Right renal pelvis (tissue), 4 donors: ENCODE data around the gene FKBP6. TPM values are rescaled to one million over a fixed set of nuclear protein-coding genes. Genes with fewer than 3 reads are reported as not detected.
"Not testable (repeated sequence)": the region's sequence is repeated elsewhere in the genome, so short reads cannot be mapped to it uniquely, and the experiment has no call there.

Source experiments
- DNase-seq, 4 donors: peaks; one replicate each; pipeline ENCODE4 v3.0.0-alpha.2; 2013; ENCODE audit warnings: low read depth in 4 of 4, low spot score in 3 of 4, missing footprints in 1 of 4
- polyA plus RNA-seq, 4 donors: library from polyadenylated mRNA; unstranded; fragments of 120-200 nt; gene quantifications; one replicate each; pipeline ENCODE4 v1.2.1, GENCODE V29; 2013; ENCODE audit not compliant: insufficient read length in 4 of 4

The FKBP6 gene
- polyA plus RNA-seq, 4 donors, result 0.13 to 0.42 (median 0.26) TPM

DNA sequence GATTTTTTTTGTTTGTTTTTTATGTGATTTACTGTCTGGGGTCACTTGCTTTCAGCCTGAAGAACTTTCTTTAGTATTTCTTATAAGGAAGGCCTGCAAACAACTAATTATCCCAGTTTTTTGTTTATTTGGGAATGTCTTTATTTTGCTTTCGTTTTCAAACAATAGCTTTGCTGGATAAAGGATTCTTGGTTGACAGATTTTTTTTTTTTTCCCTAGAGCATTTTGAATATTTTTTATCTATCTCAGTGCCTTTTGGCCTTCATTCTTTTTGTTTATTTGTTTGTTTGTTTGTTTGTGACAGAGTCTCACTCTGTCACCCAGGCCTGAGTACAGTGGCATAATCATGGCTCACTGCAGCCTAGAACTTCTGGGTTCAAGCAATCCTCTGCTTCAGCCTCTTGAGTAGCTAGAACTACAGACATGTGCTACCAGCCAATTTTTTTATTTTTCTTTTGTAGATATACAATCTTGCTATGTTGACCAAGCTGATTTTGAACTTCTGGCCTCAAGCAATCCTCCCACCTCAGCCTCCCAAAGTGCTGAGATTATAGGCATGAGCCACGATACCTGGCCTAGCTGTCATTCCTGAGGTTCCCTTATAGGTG is 59.4 kb downstream of the FKBP6 start:
- DNase-seq, result no peak

- no peak for DNase-seq
These were observed 60.0 kb downstream of the FKBP6 start for GRCh38 chr7:73387908-73388414.

- DNase-seq, result no peak
These were observed 63.4 kb downstream of the FKBP6 start for GRCh38 chr7:73391396-73391795.

DNA sequence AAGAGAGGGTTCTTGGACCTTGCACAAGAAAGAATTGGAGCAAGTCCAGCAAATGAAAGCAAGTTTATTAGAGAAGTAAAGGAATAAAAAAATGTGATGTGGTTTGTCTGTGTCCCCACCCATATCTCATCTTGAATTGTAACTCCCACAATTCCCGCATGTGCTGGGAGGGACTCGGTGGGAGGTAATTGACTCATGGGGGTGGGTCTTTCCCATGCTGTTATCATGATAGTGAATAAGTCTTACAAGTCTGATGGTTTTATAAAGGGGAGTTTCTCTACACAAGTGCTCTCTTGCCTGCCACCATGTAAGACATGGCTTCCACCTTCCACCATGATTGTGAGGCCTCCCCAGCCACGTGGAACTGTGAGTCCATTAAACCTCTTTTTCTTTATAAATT is 66.5 kb downstream of the FKBP6 start:
- no peak for DNase-seq

DNA sequence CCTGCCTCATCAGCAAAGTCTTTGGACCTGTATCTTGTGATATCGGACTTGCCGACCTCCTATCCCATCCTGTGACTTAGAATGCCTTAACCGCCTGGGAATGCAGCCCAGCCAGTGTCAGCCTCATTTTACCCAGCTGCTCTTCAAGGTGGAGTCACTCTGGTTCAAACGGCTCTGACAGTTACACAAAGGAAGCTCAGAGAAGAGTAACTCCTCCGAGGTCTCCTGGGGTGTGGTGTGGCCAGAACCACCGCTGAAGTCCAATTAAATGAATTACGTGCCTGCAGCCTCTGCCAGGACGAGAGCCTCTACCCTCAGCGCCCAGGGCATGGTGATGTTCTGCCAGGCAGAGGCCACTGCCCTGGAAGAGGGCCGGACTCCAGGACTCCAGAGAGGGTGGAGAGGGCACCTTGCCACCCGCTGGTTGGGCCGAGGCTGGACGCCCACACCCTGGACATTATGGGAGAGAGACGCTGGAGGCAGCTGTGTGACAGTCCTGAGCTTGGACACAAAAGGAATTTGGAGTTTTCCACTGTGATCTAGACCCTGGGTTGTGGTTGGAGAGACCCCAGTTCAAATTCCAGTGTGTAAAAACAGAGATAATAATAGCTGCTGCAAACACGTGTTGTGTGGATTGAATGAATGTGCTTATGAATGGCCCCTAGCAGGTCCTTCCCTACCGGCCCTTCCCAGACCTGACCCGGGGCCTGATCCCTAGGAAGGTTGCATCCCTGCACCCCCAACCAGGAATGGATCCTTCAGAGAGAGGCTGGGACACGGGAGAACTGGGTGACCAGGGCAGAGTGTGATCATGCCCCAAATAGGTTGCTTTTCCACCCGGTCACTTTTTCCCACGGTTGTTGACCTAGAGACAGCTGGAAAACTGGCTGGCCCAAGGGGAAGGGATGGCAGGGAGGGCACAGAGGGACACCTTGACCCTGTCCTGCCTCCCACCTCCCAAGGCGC is 67.9 kb downstream of the FKBP6 start:
- no peak for DNase-seq

DNA sequence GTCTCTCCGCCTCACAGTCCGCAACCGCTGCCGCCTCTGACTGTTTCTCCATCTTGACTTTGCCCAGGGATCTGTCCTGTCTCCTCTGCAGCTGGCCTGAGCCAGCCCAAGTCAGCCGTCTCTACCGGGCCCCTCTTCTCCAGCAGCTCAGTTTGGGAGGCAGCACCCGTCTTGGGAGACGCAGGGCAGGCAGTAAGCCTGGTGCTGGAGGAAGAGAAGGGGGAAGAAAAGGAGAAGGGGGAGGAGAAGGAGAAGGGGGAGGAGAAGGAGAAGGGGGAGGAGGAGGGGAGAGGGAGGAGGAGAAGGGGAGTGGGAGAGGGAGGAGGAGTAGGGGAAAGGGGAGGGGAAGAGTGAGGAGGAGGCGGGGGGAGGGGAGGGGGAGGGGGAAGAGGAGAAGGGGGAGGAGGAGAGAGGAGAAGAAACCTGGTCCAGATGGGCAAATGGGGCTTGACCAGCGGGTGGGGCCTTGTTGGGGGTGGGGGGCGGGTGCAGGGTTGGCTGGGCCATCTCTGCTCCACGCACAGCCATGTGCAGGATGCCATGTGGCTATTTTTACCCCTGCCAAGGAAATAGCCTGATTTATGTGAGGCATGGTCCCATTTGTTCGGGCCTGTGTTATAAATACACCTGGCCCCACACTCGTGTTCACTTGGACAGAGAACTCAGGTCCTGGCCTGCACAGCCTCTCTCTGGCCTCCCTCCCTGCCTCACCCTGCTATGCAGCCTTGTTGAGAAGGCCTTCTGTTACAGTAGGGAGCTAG is 69.7 kb downstream of the FKBP6 start:
- peak in 2 of 4 donors; percentile 47 to 51 for DNase-seq

DNA sequence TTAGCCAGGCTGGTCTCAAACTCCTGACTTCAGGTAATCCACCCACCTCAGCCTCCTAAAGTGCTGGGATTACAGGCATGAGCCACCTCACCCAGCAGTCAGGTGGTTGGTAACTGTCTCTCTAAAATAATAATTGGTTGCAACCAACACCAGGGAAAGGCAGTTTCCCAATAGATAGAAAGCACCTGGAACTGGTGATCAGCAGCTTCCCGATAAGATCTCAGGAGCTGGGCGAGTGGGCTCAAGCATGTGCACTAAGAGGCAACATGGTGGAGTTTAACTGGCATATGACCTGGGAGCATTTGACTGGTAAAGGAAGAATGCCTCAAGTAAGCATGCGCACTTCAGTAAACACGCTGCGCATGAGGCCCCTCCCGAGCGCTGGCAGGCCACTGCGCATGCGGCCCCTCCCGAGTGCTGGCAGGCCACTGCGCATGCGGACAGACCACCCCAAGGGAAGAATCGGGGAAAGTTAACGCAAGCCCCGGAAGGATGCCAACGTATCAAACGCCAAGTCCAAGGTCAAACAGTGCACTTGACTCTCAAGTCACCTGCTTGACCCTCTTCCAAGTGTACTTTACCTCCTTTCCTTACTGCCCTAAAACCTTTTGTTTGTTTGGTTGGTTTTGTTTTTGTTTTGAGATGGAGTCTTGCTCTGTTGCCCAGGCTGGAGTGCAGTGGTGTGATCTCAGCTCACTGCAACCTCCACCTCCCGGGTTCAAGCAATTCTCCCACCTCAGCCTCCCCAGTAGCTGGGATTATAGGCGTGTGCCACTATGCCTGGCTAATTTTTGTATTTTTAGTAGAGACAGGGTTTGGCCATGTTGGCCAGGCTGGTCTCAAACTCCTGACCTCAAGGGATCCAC is 71.5 kb downstream of the FKBP6 start:
- peak in 3 of 4 donors; percentile 51 to 64 (median 58) for DNase-seq

- DNase-seq, result not testable (repeated sequence)
These were observed 76.9 kb downstream of the FKBP6 start for GRCh38 chr7:73404860-73405259.

Other genes with a start within 250 kb of the FKBP6 start
- gene SPDYE9, start 242.1 kb upstream of the FKBP6 start, polyA plus RNA-seq, result under 1 TPM; 0.18 to 0.97 (median 0.29) TPM
- gene NSUN5, start 19.3 kb upstream of the FKBP6 start, polyA plus RNA-seq, result 10 to 100 TPM; 15.0 to 22.5 (median 16.6) TPM
- under 1 TPM; 0.12 to 0.24 (median 0.22) TPM for gene TRIM50, start 79 bp upstream of the FKBP6 start, polyA plus RNA-seq
- under 1 TPM; 0.29 to 0.64 (median 0.47) TPM for gene FZD9, start 105.6 kb downstream of the FKBP6 start, polyA plus RNA-seq
- 10 to 100 TPM; 69.0 to 78.0 (median 73.6) TPM for gene BAZ1B, start 194.1 kb downstream of the FKBP6 start, polyA plus RNA-seq
- gene BCL7B, start 229.5 kb downstream of the FKBP6 start, polyA plus RNA-seq, result 10 to 100 TPM; 37.3 to 43.0 (median 39.5) TPM